GM18519 (cell line): Measurements from ENCODE around the gene SMARCAL1.

Experiments
- ATAC-seq: cut with Tn5 transposase; IDR thresholded peaks from one replicate; pipeline ENCODE4 v1.9.1; 2021; ENCODE audit warnings: mild to moderate bottlenecking, moderate library complexity; ENCODE audit not compliant: unreplicated experiment, low FRiP score

SMARCAL1 gene

GRCh38 chr2:216520112-216520511 lies 107.8 kb downstream of the SMARCAL1 start:
- no peak for ATAC-seq

- ATAC-seq, result no peak
These were observed 110.7 kb downstream of the SMARCAL1 start for GRCh38 chr2:216522892-216523502.

GRCh38 chr2:216525972-216526371 lies 113.7 kb downstream of the SMARCAL1 start:
- no peak for ATAC-seq

- no peak for ATAC-seq
These were observed 114.7 kb downstream of the SMARCAL1 start for GRCh38 chr2:216526939-216527338.

GRCh38 chr2:216527600-216527999 lies 115.3 kb downstream of the SMARCAL1 start:
- no peak for ATAC-seq

- no peak for ATAC-seq
These were observed 120.3 kb downstream of the SMARCAL1 start for GRCh38 chr2:216532562-216532961.
